Measurements from ENCODE around the gene RPL32.
"Not testable (repeated sequence)": the region's sequence is repeated elsewhere in the genome, so short reads cannot be mapped to it uniquely, and the experiment has no call there.

Gene RPL32

DNA sequence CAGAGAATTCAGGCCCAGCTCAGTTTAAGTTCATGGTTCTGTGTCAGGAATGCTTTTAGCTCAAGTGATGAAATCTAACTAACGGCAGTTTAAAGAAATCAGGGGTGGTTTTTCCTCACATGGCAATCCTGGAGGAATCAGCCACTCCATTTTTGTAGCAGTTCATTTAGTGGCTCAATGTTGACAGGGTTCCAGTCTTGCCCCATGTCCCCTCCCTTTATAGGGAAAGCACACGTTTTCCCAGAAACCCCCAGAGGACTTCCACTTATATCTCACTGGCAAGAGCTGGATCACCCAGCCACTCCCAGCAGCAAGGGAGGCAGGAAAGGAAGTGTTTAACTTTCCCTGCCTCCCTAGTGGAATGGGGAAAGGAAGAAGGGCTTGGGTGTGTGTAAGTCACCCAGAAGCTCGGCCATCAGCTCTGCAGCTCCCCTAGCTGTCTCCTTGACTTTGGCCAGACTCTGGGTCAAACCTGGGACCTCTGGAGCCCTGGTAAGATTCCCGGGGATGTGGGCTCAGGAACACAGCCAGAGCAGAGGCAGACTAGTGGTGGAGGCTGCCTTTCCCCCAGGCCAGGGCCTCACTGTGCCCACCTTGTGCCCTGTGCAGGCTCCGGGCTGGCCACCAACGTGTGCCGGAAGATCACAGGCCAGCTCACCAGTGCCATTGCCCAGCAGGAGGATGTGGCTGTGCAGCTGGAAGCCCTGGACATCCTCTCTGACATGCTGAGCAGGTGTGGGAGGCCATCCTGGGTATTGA lies 33.6 kb downstream of the RPL32 start:
- no peak for DNase-seq

GRCh38 chr3:12807066-12807465 lies 34.3 kb downstream of the RPL32 start:
- DNase-seq, result no peak

GRCh38 chr3:12803371-12803770 lies 38.0 kb downstream of the RPL32 start:
- DNase-seq, result no peak

DNA sequence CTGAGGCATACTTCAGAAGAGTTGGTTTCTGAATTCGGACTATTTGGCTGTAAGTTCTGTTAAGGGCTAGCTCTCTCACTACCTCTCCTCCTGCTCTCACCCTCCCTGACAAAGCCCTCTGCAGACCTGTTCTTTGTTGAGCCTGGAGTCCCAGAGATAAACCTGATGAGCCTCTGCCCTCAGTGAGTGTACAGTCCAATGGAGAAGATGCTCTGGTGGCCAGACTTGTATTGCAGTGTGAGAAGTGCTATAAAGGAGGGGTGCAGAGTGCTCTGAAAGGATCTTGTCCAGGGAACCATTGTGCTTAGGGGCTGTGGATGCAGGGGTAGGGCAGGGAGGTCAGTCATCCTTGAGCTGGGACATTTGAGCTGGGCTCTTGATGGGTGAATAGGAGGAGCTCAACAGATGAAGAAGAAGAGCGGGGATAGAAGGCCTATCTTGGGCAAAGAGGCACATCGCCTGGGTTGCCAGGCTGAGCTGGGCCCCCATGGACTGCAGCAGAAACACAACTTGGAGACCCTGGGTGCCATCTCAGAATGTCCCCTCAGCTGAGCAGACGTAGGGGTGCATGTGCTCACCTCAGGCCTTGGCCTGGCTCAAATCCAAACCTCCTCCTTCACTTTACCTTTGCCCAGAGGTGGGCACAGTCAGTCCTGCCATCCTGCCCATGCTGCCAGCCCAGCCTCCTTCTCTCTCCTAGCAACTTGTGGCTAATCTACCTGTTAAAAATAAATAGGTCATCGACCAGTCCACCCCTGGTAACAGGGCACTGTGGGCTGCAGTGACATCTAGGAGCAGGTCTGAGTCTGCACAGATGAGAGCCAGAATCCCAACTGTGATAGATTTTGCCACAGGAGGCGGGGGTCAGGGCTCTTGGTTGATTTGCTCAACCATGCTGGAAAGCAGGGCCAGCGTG lies 41.6 kb downstream of the RPL32 start:
- DNase-seq, result no peak

DNA sequence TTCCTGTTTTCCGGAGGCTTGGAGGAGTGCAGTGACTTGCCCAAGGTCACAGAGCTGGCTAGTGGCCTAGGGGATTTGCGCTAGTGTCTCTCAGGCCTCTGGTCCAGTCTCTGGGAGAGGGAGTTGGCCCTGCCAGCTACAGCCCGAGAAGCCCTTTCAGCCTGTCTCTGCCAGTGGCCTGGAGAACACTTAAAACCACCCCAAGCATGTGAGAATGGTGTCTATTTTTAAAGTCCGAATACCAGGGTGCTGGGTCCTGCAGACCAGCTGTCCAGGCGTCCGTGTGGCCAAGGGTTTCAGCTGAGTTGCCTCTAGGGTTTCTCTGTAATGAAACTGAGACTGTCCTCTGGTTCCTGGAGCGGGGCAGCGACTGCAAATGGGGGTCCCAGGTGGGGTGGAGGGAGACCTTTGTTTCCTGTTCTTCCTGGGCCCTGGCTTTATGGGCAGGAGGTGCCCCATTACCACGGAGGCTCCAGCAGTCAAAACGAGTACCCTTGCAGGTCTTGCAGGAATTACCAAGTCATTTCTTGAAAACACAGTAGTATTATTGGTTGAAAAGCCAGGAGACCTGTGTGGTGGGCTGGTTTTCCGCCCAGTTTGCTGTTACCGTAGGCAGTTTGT lies 42.7 kb downstream of the RPL32 start:
- no peak for DNase-seq

GRCh38 chr3:12797892-12798558 lies 43.3 kb downstream of the RPL32 start:
- no peak for DNase-seq

- no peak for DNase-seq
Observed at GRCh38 chr3:12797124-12797891, 44.1 kb downstream of the RPL32 start.

GRCh38 chr3:12796171-12797123 lies 44.9 kb downstream of the RPL32 start, which contains the start of gene CAND2:
TSS of gene CAND2 (plus strand) at chr3:12796680. CDS start at chr3:12796721, 41 bp downstream.
- DNase-seq, result peak; percentile 25

GRCh38 chr3:12793701-12794100 lies 47.7 kb downstream of the RPL32 start:
- no peak for DNase-seq

DNA sequence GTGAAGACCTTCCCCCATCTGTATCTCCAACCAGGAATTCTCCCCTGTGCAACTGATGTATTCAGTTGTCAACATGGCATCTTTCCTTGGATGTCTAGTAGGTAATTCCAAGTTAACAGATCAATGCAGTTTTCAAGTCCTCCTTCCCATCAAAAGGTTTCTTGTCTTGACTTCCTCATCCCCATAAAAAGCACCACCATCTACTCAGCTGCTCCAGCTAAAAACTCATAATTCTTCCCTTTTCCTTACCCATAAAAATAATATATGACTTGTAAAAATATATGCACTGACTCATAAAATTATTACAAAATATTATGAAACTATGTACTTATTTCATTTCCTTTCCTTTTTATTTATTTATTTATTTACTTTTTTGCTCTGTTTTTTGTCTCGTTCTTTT lies 49.9 kb downstream of the RPL32 start:
- DNase-seq, result no peak

- DNase-seq, result not testable (repeated sequence)
Observed at GRCh38 chr3:12787967-12788690, 53.2 kb downstream of the RPL32 start.

GRCh38 chr3:12787346-12787745 lies 54.0 kb downstream of the RPL32 start:
- DNase-seq, result peak; percentile 39

DNA sequence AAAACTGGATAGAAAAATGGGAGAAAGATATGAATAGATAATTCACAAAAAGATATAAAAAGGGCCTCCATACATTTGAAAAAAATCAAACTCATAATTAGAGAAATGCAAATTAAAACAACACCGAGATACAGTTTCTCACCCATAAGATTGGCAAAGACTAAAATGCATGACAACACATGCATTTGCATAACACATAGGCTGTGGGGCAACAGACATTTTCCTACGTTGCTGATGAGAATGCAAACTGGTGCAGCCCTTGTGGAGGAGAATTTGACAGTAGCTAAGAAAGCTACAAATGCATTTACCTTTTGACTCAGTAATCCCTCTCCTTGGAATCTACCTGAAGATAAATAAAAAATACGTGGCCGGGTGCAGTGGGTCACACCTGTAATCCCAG lies 56.3 kb downstream of the RPL32 start:
- DNase-seq, result no peak
